IMR-90 (cell line): ENCODE measurements around the gene TNRC6C. TPM values are rescaled to one million over a fixed set of nuclear protein-coding genes. Genes with fewer than 3 reads are reported as not detected.

Experiments used
- ATAC-seq: fragments of 200-7000 bp; cut with Tn5 transposase; 2 replicates; pipeline ENCODE4 v1.9.1; 2020; ENCODE audit warnings: low read depth, mild to moderate bottlenecking, moderate library complexity
- BruUV-seq: library from RNA; stranded (reverse); fragments of 400-500 nt; replicated peaks from 2 replicates; lab custom pipeline; 2021; lab: Mats Ljungman, UMichigan
- CTCF ChIA-PET: fragments of 300-600 bp; formaldehyde crosslinking; extraction: SDS; loops from one replicate; lab custom pipeline; 2021; ENCODE audit warnings: antibody characterized with exemption; lab: Yijun Ruan, JAX
- POLR2A ChIA-PET: fragments of 300-600 bp; sonication (Branson Sonifier 250); formaldehyde crosslinking; loops from one replicate; lab custom pipeline; 2022; ENCODE audit warnings: antibody characterized with exemption; ENCODE audit not compliant: unreplicated experiment; lab: Charles Lee
- DNase-seq: peaks from one replicate; pipeline ENCODE4 v3.0.0; 2013
- H2AFZ ChIP-seq: replicated peaks from 2 replicates; pipeline ENCODE3; 2013; ENCODE audit warnings: low read length, mild to moderate bottlenecking; ENCODE audit not compliant: poor library complexity
- H2AK5ac ChIP-seq: 2 replicates; pipeline ENCODE4 v1.6.1; 2013; ENCODE audit warnings: low read depth, low read length, inconsistent platforms
- H2AK9ac ChIP-seq: replicated peaks from 2 replicates; pipeline ENCODE3; 2013; ENCODE audit warnings: mild to moderate bottlenecking, low read depth, low read length, moderate library complexity; ENCODE audit not compliant: poor library complexity
- H2BK120ac ChIP-seq: 2 replicates; pipeline ENCODE4 v1.6.1; 2013; ENCODE audit warnings: low read depth, low read length, inconsistent platforms
- H2BK15ac ChIP-seq: 3 replicates; pipeline ENCODE4 v1.6.1; 2013; ENCODE audit warnings: low read depth, low read length, inconsistent platforms
- H2BK20ac ChIP-seq: 2 replicates; pipeline ENCODE4 v1.6.1; 2013; ENCODE audit warnings: low read depth, mild to moderate bottlenecking, inconsistent platforms, low read length, moderate library complexity
- H2BK5ac ChIP-seq: 2 replicates; pipeline ENCODE4 v1.6.1; 2013; ENCODE audit warnings: mild to moderate bottlenecking, low read depth, low read length, inconsistent platforms; ENCODE audit not compliant: poor library complexity, severe bottlenecking
- H3K14ac ChIP-seq: replicated peaks from 2 replicates; pipeline ENCODE4 v1.6.1; 2013; ENCODE audit warnings: low read depth, low read length, inconsistent platforms
- H3K18ac ChIP-seq: 2 replicates; pipeline ENCODE4 v1.6.1; 2013; ENCODE audit warnings: low read depth, low read length, control low read depth
- H3K23ac ChIP-seq: 2 replicates; pipeline ENCODE4 v1.6.1; 2013; ENCODE audit warnings: low read depth, low read length, inconsistent platforms
- H3K27ac ChIP-seq: 2 replicates; pipeline ENCODE4 v1.5.1; 2013; ENCODE audit warnings: mild to moderate bottlenecking, control low read depth, low read length; ENCODE audit not compliant: insufficient read depth
- H3K27me3 ChIP-seq: 2 replicates; pipeline ENCODE4 v1.6.1; 2013; ENCODE audit warnings: low read length; ENCODE audit not compliant: control insufficient read depth, insufficient read depth
- H3K36me3 ChIP-seq: 2 replicates; pipeline ENCODE4 v1.6.1; 2013; ENCODE audit warnings: low read length, mixed read lengths; ENCODE audit not compliant: control insufficient read depth, insufficient read depth
- H3K4ac ChIP-seq: 2 replicates; pipeline ENCODE4 v1.6.1; 2013; ENCODE audit warnings: low read depth, low read length, inconsistent platforms
- H3K4me1 ChIP-seq: 2 replicates; pipeline ENCODE4 v1.6.1; 2013; ENCODE audit warnings: low read length, mixed read lengths; ENCODE audit not compliant: control insufficient read depth, insufficient read depth
- H3K4me2 ChIP-seq: 2 replicates; pipeline ENCODE4 v1.6.1; 2013; ENCODE audit warnings: low read depth, mild to moderate bottlenecking, control low read depth, low read length, moderate library complexity
- H3K4me3 ChIP-seq: 2 replicates; pipeline ENCODE4 v1.5.1; 2013; ENCODE audit warnings: low read depth, mild to moderate bottlenecking, control low read depth, low read length, moderate library complexity; ENCODE audit not compliant: insufficient read depth
- H3K56ac ChIP-seq: 2 replicates; pipeline ENCODE4 v1.6.1; 2013; ENCODE audit warnings: low read length, inconsistent platforms; ENCODE audit not compliant: insufficient read depth; ENCODE audit errors: extremely low read depth
- H3K79me1 ChIP-seq, 2 experiments: 2 replicates each; pipeline ENCODE4 v1.6.1; 2013; ENCODE audit warnings: low read length in 2 of 2, inconsistent platforms in 1 of 2, low read depth in 1 of 2
- H3K9ac ChIP-seq: 2 replicates; pipeline ENCODE4 v1.6.1; 2013; ENCODE audit warnings: low read depth, low read length, control low read depth
- H3K9me1 ChIP-seq: 2 replicates; pipeline ENCODE4 v1.6.1; 2013; ENCODE audit warnings: low read length, inconsistent platforms; ENCODE audit not compliant: insufficient read depth
- H3K9me3 ChIP-seq: 2 replicates; pipeline ENCODE4 v1.6.1; 2013; ENCODE audit warnings: low read length; ENCODE audit not compliant: control insufficient read depth, insufficient read depth
- H4K20me1 ChIP-seq: 2 replicates; pipeline ENCODE4 v1.6.1; 2013; ENCODE audit warnings: low read length, inconsistent platforms; ENCODE audit not compliant: insufficient read depth
- H4K5ac ChIP-seq: 2 replicates; pipeline ENCODE4 v1.6.1; 2013; ENCODE audit warnings: mild to moderate bottlenecking, low read depth, low read length, control low read depth
- H4K8ac ChIP-seq, 2 experiments: 2 replicates each; pipeline ENCODE4 v1.6.1; 2013; ENCODE audit warnings: low read depth in 2 of 2, low read length in 2 of 2, control low read depth in 1 of 2, inconsistent platforms in 1 of 2
- H4K91ac ChIP-seq: 2 replicates; pipeline ENCODE4 v1.6.1; 2013; ENCODE audit warnings: low read depth, low read length, inconsistent platforms; ENCODE audit not compliant: insufficient read depth
- BHLHE40 ChIP-seq: fragments of 150-350 bp; IDR thresholded peaks from 2 replicates; pipeline ENCODE4 v1.6.1; 2016; ENCODE audit warnings: mild to moderate bottlenecking, low read depth, low read length
- CEBPB ChIP-seq: IDR thresholded peaks from 2 replicates; pipeline ENCODE4 v1.6.1; 2012; ENCODE audit warnings: low read depth, low read length, improper control_type of control experiment
- CHD1 ChIP-seq: IDR thresholded peaks from 2 replicates; pipeline ENCODE4 v1.6.1; 2012; ENCODE audit warnings: low read depth, low read length, improper control_type of control experiment
- CTCF ChIP-seq: conservative IDR thresholded peaks from 2 replicates; pipeline ENCODE4 v1.5.1; 2012; ENCODE audit warnings: mild to moderate bottlenecking, low read depth, low read length, improper control_type of control experiment
- ELK1 ChIP-seq: fragments of 150-350 bp; IDR thresholded peaks from 2 replicates; pipeline ENCODE4 v1.6.1; 2016; ENCODE audit warnings: low read depth, mild to moderate bottlenecking, low read length, moderate library complexity, borderline replicate concordance
- FOS ChIP-seq: fragments of 150-350 bp; IDR thresholded peaks from 2 replicates; pipeline ENCODE4 v1.6.1; 2016; ENCODE audit warnings: low read depth, low read length
- MAFK ChIP-seq: IDR thresholded peaks from 2 replicates; pipeline ENCODE4 v1.6.1; 2012; ENCODE audit warnings: low read depth, low read length, improper control_type of control experiment
- MAZ ChIP-seq: IDR thresholded peaks from 2 replicates; pipeline ENCODE4 v1.6.1; 2012; ENCODE audit warnings: low read depth, mild to moderate bottlenecking, low read length, improper control_type of control experiment, moderate library complexity, borderline replicate concordance
- MXI1 ChIP-seq: IDR thresholded peaks from 2 replicates; pipeline ENCODE4 v1.6.1; 2012; ENCODE audit warnings: low read depth, mild to moderate bottlenecking, low read length, moderate library complexity, borderline replicate concordance
- NFE2L2 ChIP-seq: fragments of 150-350 bp; IDR thresholded peaks from 2 replicates; pipeline ENCODE4 v1.6.1; 2016; ENCODE audit warnings: low read depth, mild to moderate bottlenecking, low read length
- POLR2A ChIP-seq: IDR thresholded peaks from 2 replicates; pipeline ENCODE4 v1.6.1; 2012; ENCODE audit warnings: mild to moderate bottlenecking, low read depth, low read length
- RAD21 ChIP-seq: IDR thresholded peaks from 2 replicates; pipeline ENCODE4 v1.6.1; 2012; ENCODE audit warnings: low read length, improper control_type of control experiment
- RFX5 ChIP-seq: IDR thresholded peaks from 2 replicates; pipeline ENCODE4 v1.8.0; 2012; ENCODE audit warnings: low read depth, mild to moderate bottlenecking, low read length, moderate library complexity
- SMC3 ChIP-seq: fragments of 150-350 bp; IDR thresholded peaks from 2 replicates; pipeline ENCODE4 v1.6.1; 2016; ENCODE audit warnings: low read depth, mild to moderate bottlenecking, antibody characterized with exemption, low read length, moderate library complexity
- USF2 ChIP-seq: fragments of 150-350 bp; IDR thresholded peaks from 2 replicates; pipeline ENCODE4 v1.6.1; 2017; ENCODE audit warnings: mild to moderate bottlenecking, antibody characterized with exemption, low read length, low read depth
- WGBS, 2 experiments: methylation state at CpG; one replicate each; pipeline versions ENCODE4 v1.1.5 to v1.1.7; 2013; ENCODE audit warnings: missing lambda C conversion rate in 2 of 2; ENCODE audit not compliant: insufficient read length in 1 of 2; ENCODE audit errors: extremely low coverage in 2 of 2; 5-methylcytosine and 5-hydroxymethylcytosine counted together
- dilution Hi-C: fragments of 300-500 bp; cut with HindIII; formaldehyde crosslinking; loops from one replicate; pipeline ENCODE4 v1.14.3; 2018; ENCODE audit warnings: low sequenced_read_pairs; ENCODE audit not compliant: unreplicated experiment
- in situ Hi-C: fragments of 300-500 bp; cut with MboI; formaldehyde crosslinking; loops from 3 replicates; pipeline ENCODE4 v1.14.3; 2019; ENCODE audit warnings: low sequenced_read_pairs, inconsistent platforms, mixed read lengths
- intact Hi-C: fragments of 100-400 bp; cut with micrococcal nuclease; formaldehyde crosslinking; loops from 2 replicates; pipeline ENCODE4 v1.10.0; 2022
- polyA plus RNA-seq, 3 experiments: library from polyadenylated mRNA; depleted of rRNA; stranded (reverse); fragments of >200 nt; gene quantifications; 2 replicates each; pipeline ENCODE4 v1.2.3, GENCODE V29; 2012; ENCODE audit warnings: low replicate concordance in 1 of 3
- total RNA-seq: library from RNA; depleted of rRNA; stranded (reverse); fragments of >200 nt; gene quantifications from 2 replicates; pipeline ENCODE4 v1.2.3, GENCODE V29; 2012

The TNRC6C gene
- total and polyA plus RNA-seq, 2 of the 4 experiments (the other 2 are of a cell fraction), result 1.6 to 2.7 TPM

- Histone ChIP-seq H3K27me3 (no peaks in the 10 kb centered on the region), H4K20me1 (no peaks in the 10 kb centered on the region), H2AK5ac (no peak overlapping the region), H4K5ac (no peak overlapping the region), H2BK20ac (no peak overlapping the region), H3K36me3 (peaks cover 48% of the 10 kb centered on the region), H3K4me2 (no peak overlapping the region), H2BK5ac (no peak overlapping the region), H3K4me3 (no peak overlapping the region), H3K9me1 (peaks cover 4% of the 10 kb centered on the region; the same call in 1 of the 2 replicates), H3K9ac (no peak overlapping the region), H3K9me3 (no peaks in the 10 kb centered on the region), H4K8ac (no peak overlapping the region), H3K4me1 (no peaks in the 10 kb centered on the region), H3K18ac (no peak overlapping the region), H3K14ac (no peak overlapping the region), H3K4ac (no peak overlapping the region), H3K56ac (no peak overlapping the region), H3K27ac (no peak overlapping the region), H3K23ac (no peak overlapping the region), H3K79me1 (no peaks in the 10 kb centered on the region), H2AFZ (no peak overlapping the region), H2BK120ac (no peak overlapping the region), H2BK15ac (no peak overlapping the region), H4K91ac (no peak overlapping the region), H2AK9ac (no peak overlapping the region)
- in situ Hi-C loops (no loop called here), intact Hi-C loops (no loop called here), dilution Hi-C loops (no loop called here)
- POLR2A ChIA-PET, result no interaction called here
- ATAC-seq (no peak), DNase-seq (no peak)
- no peak for TF ChIP-seq NFE2L2
- TF ChIP-seq MAFK, result no peak
- TF ChIP-seq BHLHE40, result no peak
- no peak for TF ChIP-seq SMC3
- no peak for TF ChIP-seq MAZ
- TF ChIP-seq CEBPB, result no peak
- TF ChIP-seq RFX5, result no peak
- TF ChIP-seq RAD21, result no peak
- no peak for TF ChIP-seq CHD1
- TF ChIP-seq FOS, result no peak
- no peak for TF ChIP-seq USF2
- no peak for TF ChIP-seq POLR2A
- TF ChIP-seq MXI1, result no peak
- TF ChIP-seq ELK1, result no peak
- TF ChIP-seq CTCF, result no peak
- BruUV-seq, result no TSS peak
- 85% methylated on average over 4 of the region's 6 CpGs; no CpG with 5 or more reads in 1 of the 2 experiments for WGBS, 2 experiments
- CTCF ChIA-PET, result no interaction called here
Measured at GRCh38 chr17:78092794-78093324, 134.4 kb downstream of the TNRC6C start.
